Fibroblast of mammary gland (primary cell): ENCODE results near the gene POP7.

Experiments
- DNase-seq: peaks from one replicate; pipeline ENCODE4 v3.0.0-alpha.2; 2010; ENCODE audit warnings: low read depth
- H3K4me3 ChIP-seq: 2 replicates; pipeline ENCODE4 v1.5.1; 2011; ENCODE audit warnings: low read depth, mild to moderate bottlenecking, low read length, moderate library complexity; ENCODE audit not compliant: control insufficient read depth
- CTCF ChIP-seq: conservative IDR thresholded peaks from 2 replicates; pipeline ENCODE4 v1.5.1; 2011; ENCODE audit warnings: low read depth, low read length, inconsistent platforms; ENCODE audit not compliant: control insufficient read depth, insufficient read depth

POP7 gene

GRCh38 chr7:100676501-100677306, 29.2 kb upstream of the POP7 start:
- TF ChIP-seq CTCF: no peak
- DNase-seq: no peak
- peak overlapping the region; percentile 24 for H3K4me3 ChIP-seq

- no peak for TF ChIP-seq CTCF
- H3K4me3 ChIP-seq: no peak overlapping the region
- no peak for DNase-seq
Measured at GRCh38 chr7:100677308-100678267, 28.3 kb upstream of the POP7 start.

- H3K4me3 ChIP-seq: no peak overlapping the region
- no peak for TF ChIP-seq CTCF
- no peak for DNase-seq
Measured at GRCh38 chr7:100678291-100678984, 27.5 kb upstream of the POP7 start.

GRCh38 chr7:100679129-100679926, 26.6 kb upstream of the POP7 start:
- no peak for TF ChIP-seq CTCF
- DNase-seq: no peak
- H3K4me3 ChIP-seq: no peak overlapping the region

- peak; percentile 84 for DNase-seq
- H3K4me3 ChIP-seq: no peak overlapping the region
- no peak for TF ChIP-seq CTCF
Measured at GRCh38 chr7:100679927-100680575, 25.9 kb upstream of the POP7 start.
